Suprapubic skin (tissue), 3 donors: ENCODE data around the gene CMAS.

Experiments used
- POLR2A ChIP-seq, 2 donors: fragments of 450-650 bp; IDR thresholded peaks; one replicate each; pipeline ENCODE4 v1.6.1; 2017; ENCODE audit warnings: antibody characterized with exemption in 2 of 2, mild to moderate bottlenecking in 2 of 2, moderate library complexity in 2 of 2
- TF ChIP-seq, protein P1 (sequence below), 2 donors: fragments of 200-600 bp in 1 of 2; fragments of 450-650 bp in 1 of 2; sonication (generic) in 1 of 2; IDR thresholded peaks; one replicate each; pipeline ENCODE4 v1.5.1; 2016 to 2019; ENCODE audit warnings: antibody characterized with exemption in 2 of 2, mild to moderate bottlenecking in 1 of 2, moderate library complexity in 1 of 2

DNA sequence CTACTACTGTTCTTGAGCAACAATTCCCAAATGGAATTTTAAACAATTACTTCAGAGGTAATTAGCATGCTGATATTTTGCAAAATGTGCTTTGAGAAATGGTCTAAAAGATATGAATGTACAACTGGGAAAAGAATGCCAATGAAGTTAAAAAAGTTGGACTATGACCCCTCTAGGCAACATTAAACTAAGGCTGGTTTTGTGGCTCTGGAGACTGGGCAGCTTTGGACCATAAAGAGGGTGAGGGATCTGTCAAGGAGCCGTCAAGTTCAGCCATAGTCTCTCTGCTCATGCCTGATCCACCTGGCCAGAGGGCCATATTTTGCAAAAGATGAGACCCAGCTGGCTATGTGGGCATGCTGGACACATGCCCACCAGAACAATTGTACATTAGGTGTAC lies 38.8 kb downstream of the CMAS start:
- TF ChIP-seq, protein P1, sequence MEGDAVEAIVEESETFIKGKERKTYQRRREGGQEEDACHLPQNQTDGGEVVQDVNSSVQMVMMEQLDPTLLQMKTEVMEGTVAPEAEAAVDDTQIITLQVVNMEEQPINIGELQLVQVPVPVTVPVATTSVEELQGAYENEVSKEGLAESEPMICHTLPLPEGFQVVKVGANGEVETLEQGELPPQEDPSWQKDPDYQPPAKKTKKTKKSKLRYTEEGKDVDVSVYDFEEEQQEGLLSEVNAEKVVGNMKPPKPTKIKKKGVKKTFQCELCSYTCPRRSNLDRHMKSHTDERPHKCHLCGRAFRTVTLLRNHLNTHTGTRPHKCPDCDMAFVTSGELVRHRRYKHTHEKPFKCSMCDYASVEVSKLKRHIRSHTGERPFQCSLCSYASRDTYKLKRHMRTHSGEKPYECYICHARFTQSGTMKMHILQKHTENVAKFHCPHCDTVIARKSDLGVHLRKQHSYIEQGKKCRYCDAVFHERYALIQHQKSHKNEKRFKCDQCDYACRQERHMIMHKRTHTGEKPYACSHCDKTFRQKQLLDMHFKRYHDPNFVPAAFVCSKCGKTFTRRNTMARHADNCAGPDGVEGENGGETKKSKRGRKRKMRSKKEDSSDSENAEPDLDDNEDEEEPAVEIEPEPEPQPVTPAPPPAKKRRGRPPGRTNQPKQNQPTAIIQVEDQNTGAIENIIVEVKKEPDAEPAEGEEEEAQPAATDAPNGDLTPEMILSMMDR (IDR thresholded peaks at IDR 0.05) = no peak
- no peak for TF ChIP-seq POLR2A (IDR thresholded peaks at IDR 0.05)
